NK-92 (cell line): Measurements from ENCODE around the gene ABL2.
"Not testable (repeated sequence)": the region's sequence is repeated elsewhere in the genome, so short reads cannot be mapped to it uniquely, and the experiment has no call there.

Source experiments
- DNase-seq: peaks from one replicate; lab custom pipeline; 2025; ENCODE audit not compliant: unreplicated experiment; lab: John Stamatoyannopoulos, UW

Gene ABL2

GRCh38 chr1:179229214-179230140 lies at the start of gene ABL2:
Gene ABL2 (minus strand): TSS chr1:179229677. CDS start chr1:179229397, 280 bp downstream.
- DNase-seq, result no peak

GRCh38 chr1:179278920-179279319 lies 49.4 kb upstream of the ABL2 start:
- DNase-seq, result no peak

- not testable (repeated sequence) for DNase-seq
These were observed 44.9 kb upstream of the ABL2 start for GRCh38 chr1:179274424-179274823.

- no peak for DNase-seq
These were observed 39.6 kb upstream of the ABL2 start for GRCh38 chr1:179269071-179269470.

GRCh38 chr1:179264507-179264906 lies 35.0 kb upstream of the ABL2 start:
- no peak for DNase-seq

GRCh38 chr1:179263121-179263520 lies 33.6 kb upstream of the ABL2 start:
- no peak for DNase-seq

- DNase-seq, result no peak
These were observed 32.7 kb upstream of the ABL2 start for GRCh38 chr1:179262183-179262582.

- DNase-seq, result no peak
These were observed 24.0 kb upstream of the ABL2 start for GRCh38 chr1:179253286-179253972.

GRCh38 chr1:179252606-179253005 lies 23.1 kb upstream of the ABL2 start:
- DNase-seq, result no peak

GRCh38 chr1:179251675-179252074 lies 22.2 kb upstream of the ABL2 start:
- no peak for DNase-seq

GRCh38 chr1:179247923-179248322 lies 18.4 kb upstream of the ABL2 start:
- no peak for DNase-seq

GRCh38 chr1:179245426-179245825 lies 15.9 kb upstream of the ABL2 start:
- DNase-seq, result not testable (repeated sequence)

- no peak for DNase-seq
These were observed 12.1 kb upstream of the ABL2 start for GRCh38 chr1:179241530-179242097.

- DNase-seq, result no peak
These were observed 7.7 kb upstream of the ABL2 start for GRCh38 chr1:179237222-179237621.

- no peak for DNase-seq
These were observed 5.4 kb upstream of the ABL2 start for GRCh38 chr1:179234863-179235262.

- DNase-seq, result no peak
These were observed 2.4 kb upstream of the ABL2 start for GRCh38 chr1:179231923-179232322.

GRCh38 chr1:179230721-179231120 lies 1.2 kb upstream of the ABL2 start:
- no peak for DNase-seq

- DNase-seq, result no peak
These were observed 774 bp upstream of the ABL2 start for GRCh38 chr1:179230251-179230650.

GRCh38 chr1:179228783-179229213 lies 679 bp downstream of the ABL2 start:
- no peak for DNase-seq

- no peak for DNase-seq
These were observed 2.7 kb downstream of the ABL2 start for GRCh38 chr1:179226738-179227137.

- not testable (repeated sequence) for DNase-seq
These were observed 5.0 kb downstream of the ABL2 start for GRCh38 chr1:179224466-179224865.

- DNase-seq, result not testable (repeated sequence)
These were observed 8.4 kb downstream of the ABL2 start for GRCh38 chr1:179221121-179221520.
